Prostate gland (tissue), 2 donors: ENCODE results near the gene OSBPL3. TPM values are rescaled to one million over a fixed set of nuclear protein-coding genes. Genes with fewer than 3 reads are reported as not detected.

Experiments
- DNase-seq: peaks from one replicate; pipeline ENCODE4 v3.0.0-alpha.2; 2019; ENCODE audit warnings: low spot score
- H3K27ac ChIP-seq, 2 donors: fragments of 200-600 bp; sonication (generic); 2 replicates each; pipeline ENCODE4 v1.5.1; 2017 to 2019
- H3K27me3 ChIP-seq: fragments of 200-600 bp; sonication (generic); replicated peaks from 2 replicates; pipeline ENCODE4 v1.5.1; 2019; ENCODE audit not compliant: insufficient read depth
- H3K36me3 ChIP-seq, 2 donors: fragments of 200-600 bp; sonication (generic); 1 replicate in 1 of 2; 2 replicates in 1 of 2; pipeline versions ENCODE4 v1.5.1 to v1.8.1; 2017 to 2019
- H3K4me1 ChIP-seq: fragments of 200-600 bp; sonication (generic); replicated peaks from 2 replicates; pipeline ENCODE4 v1.5.1; 2019
- H3K4me3 ChIP-seq, 2 donors: fragments of 200-600 bp; sonication (generic); 2 replicates each; pipeline ENCODE4 v1.5.1; 2017 to 2019
- H3K9me3 ChIP-seq: fragments of 200-600 bp; sonication (generic); 2 replicates; pipeline ENCODE4 v1.5.1; 2017
- CTCF ChIP-seq, 4 experiments: fragments of 200-600 bp in 2 of 4; fragments of 450-650 bp in 2 of 4; sonication (generic) in 2 of 4; IDR thresholded peaks; 1 replicate in 3 of 4; 2 replicates in 1 of 4; pipeline ENCODE4 v1.5.1; 2016 to 2019; ENCODE audit warnings: antibody characterized with exemption in 4 of 4, mild to moderate bottlenecking in 2 of 4, moderate library complexity in 2 of 4
- POLR2A ChIP-seq: fragments of 450-650 bp; IDR thresholded peaks from one replicate; pipeline ENCODE4 v1.6.1; 2016; ENCODE audit warnings: antibody characterized with exemption, mild to moderate bottlenecking
- POLR2AphosphoS5 ChIP-seq: sonication (generic); formaldehyde crosslinking; IDR thresholded peaks from one replicate; pipeline ENCODE4 v1.6.1; 2017; ENCODE audit warnings: antibody characterized with exemption
- WGBS: methylation state at CpG from one replicate; pipeline ENCODE4 v1.1.5; 2018; 5-methylcytosine and 5-hydroxymethylcytosine counted together
- intact Hi-C: fragments of 100-400 bp; cut with DNase I; formaldehyde crosslinking; loops from one replicate; pipeline ENCODE4 v1.14.2; 2022
- total RNA-seq, 2 donors: library from RNA; depleted of rRNA; stranded (reverse); fragments of >200 nt; gene quantifications; one replicate each; pipeline ENCODE4 v1.1.0, GENCODE V29; 2016

Gene OSBPL3
- total RNA-seq, 2 donors from 2014 or later = 3.1 to 6.3 TPM

GRCh38 chr7:24914465-24914859 is 65.5 kb downstream of the OSBPL3 start:
- TF ChIP-seq CTCF (IDR thresholded peaks at IDR 0.05) (no peak), POLR2A (no peak), POLR2AphosphoS5 (no peak)
- WGBS = 49% methylated on average over 1 of the region's 1 CpG
- no peaks in the 10 kb centered on the region for H3K4me1 ChIP-seq
- no peak for DNase-seq
- no peaks in the 10 kb centered on the region for H3K27me3 ChIP-seq
- no peak overlapping the region for H3K4me3 ChIP-seq
- no peaks in the 10 kb centered on the region for H3K36me3 ChIP-seq
- H3K27ac ChIP-seq = no peak overlapping the region
- intact Hi-C loops = no loop called here
- no peaks in the 10 kb centered on the region for H3K9me3 ChIP-seq

GRCh38 chr7:24913801-24914464 is 66.0 kb downstream of the OSBPL3 start:
- intact Hi-C loops = no loop called here
- no peaks in the 10 kb centered on the region for H3K36me3 ChIP-seq
- no peak overlapping the region for H3K4me3 ChIP-seq
- no peak overlapping the region for H3K27ac ChIP-seq
- no peaks in the 10 kb centered on the region for H3K27me3 ChIP-seq
- H3K9me3 ChIP-seq = no peaks in the 10 kb centered on the region
- TF ChIP-seq POLR2AphosphoS5 (no peak), POLR2A (no peak), CTCF (IDR thresholded peaks at IDR 0.05) (no peak)
- DNase-seq = no peak
- no peaks in the 10 kb centered on the region for H3K4me1 ChIP-seq
- WGBS = 91% methylated on average over 4 of the region's 4 CpGs

GRCh38 chr7:24912874-24913514 is 67.0 kb downstream of the OSBPL3 start:
- Histone ChIP-seq H3K4me1 (no peaks in the 10 kb centered on the region), H3K4me3 (no peak overlapping the region), H3K36me3 (no peaks in the 10 kb centered on the region), H3K27ac (no peak overlapping the region), H3K27me3 (no peaks in the 10 kb centered on the region), H3K9me3 (no peaks in the 10 kb centered on the region)
- intact Hi-C loops = no loop called here
- TF ChIP-seq POLR2A = no peak
- TF ChIP-seq CTCF (IDR thresholded peaks at IDR 0.05) = no peak
- no peak for TF ChIP-seq POLR2AphosphoS5
- DNase-seq = no peak
- WGBS = 94% methylated on average over 8 of the region's 8 CpGs

DNA sequence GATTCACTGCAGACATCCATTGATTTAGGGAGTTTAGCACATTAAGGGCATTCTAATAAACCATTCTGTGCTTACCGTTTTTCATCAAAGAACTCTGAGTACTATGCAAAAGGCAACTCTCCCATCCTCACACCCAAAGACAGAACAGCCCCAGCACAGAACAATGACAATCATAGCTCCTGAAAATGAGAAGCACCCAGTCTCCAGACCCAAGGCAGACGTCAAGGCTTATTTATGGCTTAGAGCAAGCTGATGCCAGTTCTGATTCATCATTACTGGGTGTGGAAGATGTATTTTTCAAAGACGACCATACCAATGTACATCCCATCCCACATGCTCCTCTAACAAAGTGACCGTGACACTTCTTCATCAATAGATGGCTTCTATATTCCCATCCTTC is 67.6 kb downstream of the OSBPL3 start:
- Histone ChIP-seq H3K9me3 (no peaks in the 10 kb centered on the region), H3K36me3 (no peaks in the 10 kb centered on the region), H3K4me1 (no peaks in the 10 kb centered on the region), H3K4me3 (no peak overlapping the region), H3K27me3 (no peaks in the 10 kb centered on the region), H3K27ac (no peak overlapping the region)
- no peak for TF ChIP-seq POLR2A
- TF ChIP-seq CTCF (IDR thresholded peaks at IDR 0.05) = no peak
- TF ChIP-seq POLR2AphosphoS5 = no peak
- 69% methylated on average over 4 of the region's 4 CpGs for WGBS
- intact Hi-C loops = no loop called here
- DNase-seq = no peak

GRCh38 chr7:24911213-24911603 is 68.8 kb downstream of the OSBPL3 start:
- no peak overlapping the region for H3K27ac ChIP-seq
- no peaks in the 10 kb centered on the region for H3K4me1 ChIP-seq
- no peaks in the 10 kb centered on the region for H3K9me3 ChIP-seq
- no peaks in the 10 kb centered on the region for H3K27me3 ChIP-seq
- WGBS = 71% methylated on average over 3 of the region's 3 CpGs
- intact Hi-C loops = no loop called here
- DNase-seq = no peak
- no peak overlapping the region for H3K4me3 ChIP-seq
- H3K36me3 ChIP-seq = no peaks in the 10 kb centered on the region
- TF ChIP-seq POLR2A (no peak), CTCF (IDR thresholded peaks at IDR 0.05) (no peak), POLR2AphosphoS5 (no peak)
